Tibial artery (tissue), 4 donors: Measurements from ENCODE around the gene COL27A1.

Experiments used
- DNase-seq, 2 donors: peaks; one replicate each; pipeline ENCODE4 v3.0.0-alpha.2; 2019
- H3K27ac ChIP-seq, 2 donors: fragments of 200-600 bp; sonication (generic) in 1 of 2; 1 replicate in 1 of 2; 2 replicates in 1 of 2; pipeline ENCODE4 v1.5.1; 2018 to 2019; ENCODE audit warnings: mild to moderate bottlenecking in 1 of 2
- H3K27me3 ChIP-seq, 2 donors: fragments of 200-600 bp; sonication (generic) in 1 of 2; one replicate each; pipeline versions ENCODE4 v1.5.1 to v1.6.0; 2016 to 2019
- H3K36me3 ChIP-seq, 3 donors: fragments of 200-600 bp; sonication (generic) in 2 of 3; one replicate each; pipeline ENCODE4 v1.5.1; 2016 to 2019; ENCODE audit warnings: mild to moderate bottlenecking in 2 of 3
- H3K4me1 ChIP-seq, 4 donors: fragments of 200-600 bp; sonication (generic) in 2 of 4; 1 replicate in 3 of 4; 2 replicates in 1 of 4; pipeline ENCODE4 v1.5.1; 2016 to 2019
- H3K4me3 ChIP-seq, 2 donors: fragments of 200-600 bp; sonication (generic) in 1 of 2; 1 replicate in 1 of 2; 2 replicates in 1 of 2; pipeline ENCODE4 v1.5.1; 2018 to 2019; ENCODE audit warnings: mild to moderate bottlenecking in 2 of 2
- H3K9me3 ChIP-seq, 3 donors: fragments of 200-600 bp; sonication (generic) in 1 of 3; one replicate each; pipeline ENCODE4 v1.5.1; 2016 to 2019
- CTCF ChIP-seq, 2 experiments: fragments of 200-600 bp in 1 of 2; fragments of 450-650 bp in 1 of 2; IDR thresholded peaks; one replicate each; pipeline ENCODE4 v1.5.1; 2017 to 2019; ENCODE audit warnings: antibody characterized with exemption in 2 of 2, mild to moderate bottlenecking in 1 of 2, moderate library complexity in 1 of 2
- intact Hi-C: fragments of 100-400 bp; cut with DNase I; formaldehyde crosslinking; loops from one replicate; pipeline ENCODE4 v1.15.0; 2023; ENCODE audit warnings: low total_unique reads

Gene COL27A1

GRCh38 chr9:114227288-114228015 lies 72.1 kb downstream of the COL27A1 start:
- Histone ChIP-seq H3K36me3 (no peaks in the 10 kb centered on the region), H3K27ac (no peak overlapping the region), H3K4me1 (peaks cover 0 to 24% (median 2%) of the 10 kb centered on the region in 4 donors), H3K4me3 (no peak overlapping the region), H3K27me3 (no peaks in the 10 kb centered on the region), H3K9me3 (no peaks in the 10 kb centered on the region)
- TF ChIP-seq CTCF (IDR thresholded peaks at IDR 0.05), result no peak
- intact Hi-C loops, result no loop called here
- no peak for DNase-seq

GRCh38 chr9:114228016-114228808 lies 72.9 kb downstream of the COL27A1 start:
- intact Hi-C loops, result no loop called here
- Histone ChIP-seq H3K4me3 (no peak overlapping the region), H3K9me3 (no peaks in the 10 kb centered on the region), H3K27ac (no peak overlapping the region), H3K27me3 (no peaks in the 10 kb centered on the region), H3K36me3 (no peaks in the 10 kb centered on the region), H3K4me1 (peaks cover 0 to 25% (median 2%) of the 10 kb centered on the region in 4 donors)
- no peak for DNase-seq
- TF ChIP-seq CTCF (IDR thresholded peaks at IDR 0.05), result no peak

- Histone ChIP-seq H3K4me3 (no peak overlapping the region), H3K36me3 (no peaks in the 10 kb centered on the region), H3K27ac (no peak overlapping the region), H3K27me3 (no peaks in the 10 kb centered on the region), H3K9me3 (no peaks in the 10 kb centered on the region), H3K4me1 (peaks cover 0 to 32% (median 4%) of the 10 kb centered on the region in 4 donors)
- DNase-seq, result no peak
- intact Hi-C loops, result no loop called here
- no peak for TF ChIP-seq CTCF (IDR thresholded peaks at IDR 0.05)
Measured at GRCh38 chr9:114229295-114229694, 74.0 kb downstream of the COL27A1 start.

GRCh38 chr9:114230068-114230467 lies 74.7 kb downstream of the COL27A1 start:
- Histone ChIP-seq H3K27me3 (no peaks in the 10 kb centered on the region), H3K27ac (no peak overlapping the region), H3K4me1 (peaks cover 0 to 32% (median 3%) of the 10 kb centered on the region in 4 donors), H3K9me3 (no peaks in the 10 kb centered on the region), H3K36me3 (no peaks in the 10 kb centered on the region), H3K4me3 (no peak overlapping the region)
- intact Hi-C loops, result no loop called here
- TF ChIP-seq CTCF (IDR thresholded peaks at IDR 0.05), result no peak
- DNase-seq, result no peak

- H3K27me3 ChIP-seq, result no peaks in the 10 kb centered on the region
- H3K36me3 ChIP-seq, result no peaks in the 10 kb centered on the region
- H3K4me1 ChIP-seq, result peaks cover 0 to 23% (median 3%) of the 10 kb centered on the region in 4 donors
- no peak for TF ChIP-seq CTCF (IDR thresholded peaks at IDR 0.05)
- intact Hi-C loops, result no loop called here
- H3K9me3 ChIP-seq, result no peaks in the 10 kb centered on the region
- DNase-seq, result no peak
- no peak overlapping the region for H3K27ac ChIP-seq
- H3K4me3 ChIP-seq, result no peak overlapping the region
Measured at GRCh38 chr9:114231273-114231672, 75.9 kb downstream of the COL27A1 start.
